Hindlimb muscle (tissue), 1 donor: Measurements from ENCODE around the gene TRHDE. TPM values are rescaled to one million over a fixed set of nuclear protein-coding genes. Genes with fewer than 3 reads are reported as not detected.
A peak's percentile ranks its signal among the peaks of the same experiment; 100 is the strongest.

Experiments used
- DNase-seq: peaks from one replicate; pipeline ENCODE4 v3.0.0-alpha.2; 2013
- polyA plus RNA-seq: library from polyadenylated mRNA; unstranded; fragments of 120-200 nt; gene quantifications from one replicate; pipeline ENCODE4 v1.2.1, GENCODE V29; 2013; ENCODE audit not compliant: insufficient read length

The TRHDE gene
- polyA plus RNA-seq, 1 donor = 0.40 TPM

- DNase-seq = no peak
Observed at GRCh38 chr12:72273851-72274351, 1.7 kb downstream of the TRHDE start.

DNA sequence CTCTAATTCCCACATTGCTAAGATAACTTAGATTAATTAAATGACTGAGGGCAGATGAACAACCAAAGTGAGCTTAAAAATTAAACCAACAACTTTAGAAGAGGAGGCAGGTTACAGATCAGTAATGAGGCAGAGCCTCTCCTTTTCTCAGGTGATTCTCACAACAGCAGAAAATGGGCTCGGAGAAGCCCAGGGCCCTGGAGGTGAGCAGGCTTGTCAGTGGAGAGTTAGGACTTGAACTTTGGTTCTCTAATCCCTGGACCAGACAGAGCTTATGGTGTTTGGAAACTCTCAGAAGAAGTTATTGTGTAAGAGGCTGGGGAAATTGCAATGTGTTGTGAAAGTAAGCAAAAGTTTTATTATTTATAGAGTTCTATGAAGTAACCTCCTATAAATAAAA, 2.8 kb downstream of the TRHDE start:
- no peak for DNase-seq

- no peak for DNase-seq
Observed at GRCh38 chr12:72275526-72275925, 3.4 kb downstream of the TRHDE start.

DNA sequence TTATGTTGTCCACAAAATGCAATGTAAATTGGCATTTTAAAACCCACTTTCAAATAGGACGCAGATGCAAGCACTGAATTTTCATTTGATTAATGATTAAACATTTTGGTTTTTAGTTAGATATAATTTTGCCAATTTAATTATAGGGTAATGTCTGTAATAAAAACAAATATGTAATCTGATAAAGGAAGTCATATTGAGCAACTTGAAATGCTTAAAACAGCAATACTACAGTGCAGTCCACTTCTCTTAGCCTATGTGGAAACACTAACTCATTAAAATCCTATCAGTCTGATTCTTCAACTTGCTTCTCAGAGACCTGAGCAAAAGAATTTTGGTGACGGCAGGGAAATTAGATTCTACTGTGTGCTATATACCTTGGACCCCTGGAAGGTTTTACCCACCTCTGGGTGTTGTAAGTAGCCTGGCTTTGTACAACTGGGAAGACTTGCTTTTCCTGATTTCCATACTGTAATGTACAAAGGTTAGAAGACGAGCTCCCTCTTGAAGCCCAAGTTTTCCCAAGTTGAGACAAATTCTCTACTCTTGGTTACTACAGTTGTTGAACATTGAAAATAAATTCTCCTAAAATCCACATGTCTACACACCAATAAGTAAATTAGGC, 4.1 kb downstream of the TRHDE start:
- DNase-seq = no peak

- no peak for DNase-seq
Observed at GRCh38 chr12:72277415-72277814, 5.2 kb downstream of the TRHDE start.

- DNase-seq = no peak
Observed at GRCh38 chr12:72278894-72279293, 6.7 kb downstream of the TRHDE start.

DNA sequence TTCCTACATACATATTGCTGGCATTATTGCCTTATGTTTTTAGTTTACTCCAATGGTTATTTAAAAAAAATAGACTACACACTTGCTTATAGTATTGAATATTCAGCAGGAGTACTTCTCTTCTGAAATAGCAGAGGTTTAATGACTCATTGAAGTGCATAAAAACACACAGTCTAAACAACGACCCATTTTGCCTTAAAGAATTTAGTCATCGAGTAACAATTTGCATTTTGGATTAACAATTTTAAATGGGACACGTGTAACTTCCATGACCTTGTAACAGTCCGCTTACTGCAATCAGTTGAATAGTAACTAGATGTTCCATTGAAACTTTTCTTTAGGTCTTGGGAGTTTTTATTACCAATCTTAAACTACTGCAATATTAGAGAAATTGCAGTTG, 9.0 kb downstream of the TRHDE start:
- no peak for DNase-seq

DNA sequence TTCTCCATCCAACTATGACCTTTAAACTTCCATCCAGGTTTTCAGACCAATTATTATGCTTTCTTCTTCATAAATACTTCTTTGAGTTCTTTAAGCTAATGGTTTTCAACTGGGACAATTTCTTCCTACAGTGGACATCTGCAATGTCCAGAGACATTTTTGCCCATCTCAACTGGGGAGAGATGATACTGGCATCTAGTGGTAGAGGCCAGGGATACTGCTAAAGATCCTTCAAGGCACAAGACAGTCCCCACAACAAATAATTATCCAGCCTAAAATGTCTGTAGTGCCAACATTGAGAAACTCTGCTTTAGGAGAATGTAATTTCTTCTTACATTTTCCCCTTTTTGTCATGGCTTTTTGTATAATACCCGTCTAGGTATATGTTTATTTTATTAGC, 10.6 kb downstream of the TRHDE start:
- DNase-seq = no peak

DNA sequence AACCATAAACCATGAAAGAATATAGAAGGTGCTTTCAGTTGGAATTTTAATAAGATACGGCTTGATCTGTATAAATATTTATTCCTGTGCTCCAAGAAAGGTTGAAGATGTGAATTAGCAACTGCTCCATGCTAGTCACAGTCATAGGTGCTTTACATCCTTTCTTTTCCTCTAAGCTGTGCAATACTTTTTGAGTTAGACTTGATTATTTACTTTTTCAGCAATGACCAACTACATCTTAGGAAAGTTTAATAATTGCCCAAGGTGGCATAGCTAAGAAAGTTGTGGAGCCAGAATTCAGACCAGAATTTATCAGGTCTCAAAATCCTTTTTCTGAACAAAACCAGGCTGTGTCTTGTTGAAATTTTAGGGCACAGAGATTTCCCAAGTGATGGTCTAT, 13.7 kb downstream of the TRHDE start:
- DNase-seq = no peak

DNA sequence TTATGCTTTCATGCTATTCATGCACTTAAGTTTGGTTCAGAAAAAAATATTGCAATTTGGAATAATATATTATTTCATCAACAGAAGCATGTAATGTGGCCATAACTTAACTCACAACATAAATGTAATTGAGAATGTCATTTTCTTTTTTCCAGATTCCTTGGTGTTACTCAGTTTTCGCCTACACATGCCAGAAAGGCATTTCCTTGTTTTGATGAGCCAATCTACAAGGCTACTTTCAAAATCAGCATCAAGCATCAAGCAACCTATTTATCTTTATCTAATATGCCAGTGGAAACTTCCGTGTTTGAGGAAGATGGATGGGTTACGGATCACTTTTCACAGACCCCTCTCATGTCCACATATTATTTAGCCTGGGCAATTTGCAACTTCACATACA, 14.4 kb downstream of the TRHDE start:
- DNase-seq = no peak

- DNase-seq = no peak
Observed at GRCh38 chr12:72288436-72288835, 16.3 kb downstream of the TRHDE start.

GRCh38 chr12:72288911-72289310, 16.7 kb downstream of the TRHDE start:
- DNase-seq = no peak

GRCh38 chr12:72289633-72290032, 17.5 kb downstream of the TRHDE start:
- no peak for DNase-seq

DNA sequence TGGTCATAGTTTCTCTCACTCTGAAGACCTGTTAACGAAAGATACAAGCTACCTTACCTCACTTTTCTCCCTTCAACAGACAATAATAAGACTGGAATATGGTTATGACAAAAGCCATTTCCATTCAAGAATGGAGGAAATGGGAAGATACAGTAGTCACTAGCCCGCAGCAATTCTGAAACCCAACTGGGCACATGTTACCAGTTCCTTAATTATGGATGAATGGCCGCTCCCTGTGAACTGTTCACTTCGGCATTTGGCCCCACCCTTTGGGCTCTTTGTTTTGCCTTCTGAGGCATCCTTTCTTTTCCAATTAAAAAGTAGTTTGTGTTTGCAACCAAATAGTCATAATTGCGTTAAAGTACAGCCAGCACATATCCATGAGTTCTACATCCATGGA, 19.0 kb downstream of the TRHDE start:
- no peak for DNase-seq

DNA sequence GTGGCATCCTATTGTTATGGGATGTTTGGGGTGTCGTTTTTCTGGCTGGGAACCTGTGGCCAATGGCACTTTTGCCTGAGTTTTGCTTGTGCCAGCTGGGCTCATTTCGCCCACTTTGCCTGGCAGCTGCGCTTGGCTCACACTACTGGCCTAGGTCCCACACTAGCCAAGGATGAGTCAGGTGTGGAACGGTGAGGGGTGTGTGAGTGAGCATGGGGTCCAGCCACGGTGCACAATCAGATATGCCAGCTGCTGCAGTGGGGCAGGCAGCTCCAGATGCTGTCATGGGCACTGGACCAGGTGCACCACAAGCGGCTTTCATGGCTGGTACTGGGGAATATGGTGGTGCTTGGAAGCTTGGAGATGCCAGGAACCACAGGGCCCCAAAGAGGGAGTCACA, 21.5 kb downstream of the TRHDE start:
- no peak for DNase-seq

- no peak for DNase-seq
Observed at GRCh38 chr12:72295101-72295500, 22.9 kb downstream of the TRHDE start.

- no peak for DNase-seq
Observed at GRCh38 chr12:72295744-72296143, 23.6 kb downstream of the TRHDE start.

- DNase-seq = no peak
Observed at GRCh38 chr12:72296389-72296788, 24.2 kb downstream of the TRHDE start.

DNA sequence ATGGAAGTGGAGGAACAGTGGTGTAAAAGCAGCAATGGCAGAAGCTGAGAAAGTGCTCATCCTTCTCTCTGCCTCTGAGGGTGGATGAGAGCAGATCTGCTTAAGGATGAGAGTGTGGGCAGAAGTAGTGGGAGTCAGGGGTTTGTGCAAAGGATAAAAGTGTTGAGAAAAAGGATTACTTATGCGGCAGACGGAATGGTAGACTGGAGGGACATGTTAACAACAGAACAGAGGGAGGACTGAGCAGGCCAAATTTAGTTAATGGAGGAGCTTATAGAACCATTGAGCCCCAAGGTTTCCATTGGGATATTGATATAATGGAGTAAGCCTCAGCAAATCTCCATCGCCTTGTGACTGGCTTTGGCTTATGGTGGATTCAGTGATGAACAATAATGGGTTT, 25.5 kb downstream of the TRHDE start:
- DNase-seq = no peak

GRCh38 chr12:72300728-72301127, 28.6 kb downstream of the TRHDE start:
- no peak for DNase-seq

GRCh38 chr12:72304751-72305150, 32.6 kb downstream of the TRHDE start:
- no peak for DNase-seq

- no peak for DNase-seq
Observed at GRCh38 chr12:72307229-72307628, 35.1 kb downstream of the TRHDE start.

- DNase-seq = no peak
Observed at GRCh38 chr12:72311946-72312345, 39.8 kb downstream of the TRHDE start.

GRCh38 chr12:72313806-72314205, 41.6 kb downstream of the TRHDE start:
- DNase-seq = no peak

DNA sequence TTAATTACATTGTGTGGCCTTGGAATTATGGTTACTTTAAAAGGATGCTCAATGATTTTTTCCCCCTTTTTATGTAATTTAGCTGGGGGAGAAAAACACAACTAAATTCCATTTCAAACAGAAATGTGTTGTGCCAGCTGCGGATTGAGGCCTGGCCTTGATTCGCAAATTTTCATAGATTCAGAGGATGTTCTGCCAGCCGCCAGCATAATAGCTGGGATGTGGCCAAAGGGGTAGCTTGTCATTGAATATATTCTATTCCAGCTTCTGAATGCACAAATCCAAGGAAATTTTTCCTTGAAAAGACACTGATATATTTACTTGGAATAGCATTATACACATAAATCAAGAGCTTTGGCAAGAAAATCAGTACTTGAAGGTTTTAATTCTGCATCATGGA, 43.7 kb downstream of the TRHDE start:
- DNase-seq = peak; percentile 4
